ENCODE data around the gene MUC21.

DNA sequence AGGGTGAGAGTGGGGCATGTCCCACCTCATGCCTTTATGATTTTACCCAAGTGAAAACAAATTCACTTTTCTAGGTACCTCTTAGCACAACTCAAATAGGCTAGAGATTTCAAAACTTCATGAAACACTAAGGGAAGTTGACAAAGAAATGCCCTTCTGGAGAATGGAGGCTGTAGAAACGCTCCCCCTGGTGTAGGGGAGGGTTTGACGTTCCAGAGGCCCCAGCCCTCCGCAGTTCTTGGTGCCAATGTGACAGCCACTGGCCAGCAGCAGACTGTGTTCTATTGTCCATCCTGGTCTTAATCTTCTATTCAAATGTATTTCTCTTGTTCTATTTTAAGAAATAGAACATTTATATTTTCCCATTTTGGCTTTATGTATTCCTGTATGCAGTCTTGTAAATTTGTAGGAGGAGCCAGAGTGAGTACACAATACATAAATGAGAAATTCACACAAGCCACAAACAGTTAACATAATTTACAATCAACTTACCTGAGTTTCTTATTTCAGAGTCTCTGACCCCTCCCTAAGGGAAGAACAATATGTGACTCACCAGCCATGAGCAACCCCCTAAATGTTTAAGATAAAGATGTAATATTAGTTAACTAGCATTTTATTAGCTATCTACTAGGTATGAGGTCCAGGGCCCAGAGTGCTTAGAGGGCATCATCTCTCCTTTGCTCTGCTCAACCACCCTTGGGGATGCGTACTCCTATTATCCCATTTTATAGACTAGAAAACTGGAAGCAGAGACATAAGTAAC is 8.8 kb upstream of the MUC21 start:
- TF ChIP-seq POLR2A (IDR thresholded peaks at IDR 0.05; ENCODE audit: low read depth, low read length) (no peak), POU2F2 (IDR thresholded peaks at IDR 0.05; ENCODE audit: low read depth, low read length) (no peak)
